PC-9 (cell line): ENCODE measurements around the gene MSH3. TPM values are rescaled to one million over a fixed set of nuclear protein-coding genes. Genes with fewer than 3 reads are reported as not detected.

Experiments
- BruUV-seq: library from RNA; stranded (reverse); fragments of 400-500 nt; replicated peaks from 2 replicates; lab custom pipeline; 2021; lab: Mats Ljungman, UMichigan
- CTCF ChIA-PET: fragments of 300-600 bp; sonication (Branson Sonifier 250); formaldehyde crosslinking; loops from one replicate; lab custom pipeline; 2022; ENCODE audit warnings: antibody characterized with exemption; lab: Charles Lee
- POLR2A ChIA-PET: fragments of 300-600 bp; sonication (Branson Sonifier 250); formaldehyde crosslinking; loops from one replicate; lab custom pipeline; 2022; ENCODE audit warnings: antibody characterized with exemption; ENCODE audit not compliant: unreplicated experiment; lab: Charles Lee
- DNase-seq, 2 experiments: peaks; one replicate each; pipeline versions ENCODE4 v3.0.0 to v3.0.0-alpha.2; 2015 to 2022; ENCODE audit warnings: mixed read lengths in 1 of 2
- H2AFZ ChIP-seq: fragments of 200-600 bp; sonication (generic); 2 replicates; pipeline ENCODE4 v1.8.1; 2017; ENCODE audit warnings: antibody characterized with exemption
- H3F3A ChIP-seq: fragments of 200-600 bp; sonication (generic); 2 replicates; pipeline ENCODE4 v1.8.1; 2017; ENCODE audit warnings: antibody characterized with exemption, mild to moderate bottlenecking, low read depth; ENCODE audit not compliant: insufficient read depth
- H3K27ac ChIP-seq: fragments of 200-600 bp; sonication (generic); 2 replicates; pipeline ENCODE4 v1.6.1; 2016; ENCODE audit warnings: mixed run types
- H3K27me3 ChIP-seq: fragments of 200-600 bp; sonication (generic); 2 replicates; pipeline ENCODE4 v1.6.1; 2016; ENCODE audit warnings: low read depth, mixed run types; ENCODE audit not compliant: insufficient read depth
- H3K36me3 ChIP-seq: fragments of 200-600 bp; sonication (generic); 2 replicates; pipeline ENCODE4 v1.6.1; 2016; ENCODE audit warnings: low read depth, mixed run types
- H3K4me1 ChIP-seq: fragments of 200-600 bp; sonication (generic); replicated peaks from 2 replicates; pipeline ENCODE4 v1.6.1; 2016; ENCODE audit warnings: mixed run types; ENCODE audit not compliant: insufficient read depth
- H3K4me2 ChIP-seq: fragments of 200-600 bp; sonication (generic); 2 replicates; pipeline ENCODE4 v1.6.1; 2017; ENCODE audit warnings: mixed run types
- H3K4me3 ChIP-seq: fragments of 200-600 bp; sonication (generic); 2 replicates; pipeline ENCODE4 v1.6.1; 2016; ENCODE audit warnings: mixed run types
- H3K79me2 ChIP-seq: fragments of 200-600 bp; sonication (generic); 2 replicates; pipeline ENCODE4 v1.6.1; 2017; ENCODE audit warnings: low read depth, mixed run types
- H3K9me2 ChIP-seq: fragments of 200-600 bp; sonication (generic); 2 replicates; pipeline ENCODE4 v1.8.1; 2017; ENCODE audit warnings: mild to moderate bottlenecking; ENCODE audit not compliant: insufficient read depth
- H3K9me3 ChIP-seq: fragments of 200-600 bp; sonication (generic); 2 replicates; pipeline ENCODE4 v1.8.1; 2016; ENCODE audit warnings: low read depth; ENCODE audit not compliant: insufficient read depth
- H4K20me1 ChIP-seq: fragments of 200-600 bp; sonication (generic); 2 replicates; pipeline ENCODE4 v1.8.1; 2017; ENCODE audit not compliant: insufficient read depth
- CTCF ChIP-seq: fragments of 200-600 bp; sonication (generic); conservative IDR thresholded peaks from 2 replicates; pipeline ENCODE4 v1.6.1; 2017; ENCODE audit warnings: mixed run types, antibody characterized with exemption, mild to moderate bottlenecking, moderate library complexity
- EZH2 ChIP-seq: fragments of 200-600 bp; sonication (generic); IDR thresholded peaks from 2 replicates; pipeline ENCODE4 v1.8.0; 2017; ENCODE audit warnings: antibody characterized with exemption, low read depth
- intact Hi-C: fragments of 100-400 bp; cut with micrococcal nuclease; formaldehyde crosslinking; loops from one replicate; pipeline ENCODE4 v1.10.0; 2022; ENCODE audit not compliant: unreplicated experiment
- total RNA-seq: library from RNA; stranded (reverse); gene quantifications from 2 replicates; pipeline ENCODE4 v1.2.3, GENCODE V29; 2021

Gene MSH3
- total RNA-seq, 1 experiment from 2014 or later: 16.9 TPM

DNA sequence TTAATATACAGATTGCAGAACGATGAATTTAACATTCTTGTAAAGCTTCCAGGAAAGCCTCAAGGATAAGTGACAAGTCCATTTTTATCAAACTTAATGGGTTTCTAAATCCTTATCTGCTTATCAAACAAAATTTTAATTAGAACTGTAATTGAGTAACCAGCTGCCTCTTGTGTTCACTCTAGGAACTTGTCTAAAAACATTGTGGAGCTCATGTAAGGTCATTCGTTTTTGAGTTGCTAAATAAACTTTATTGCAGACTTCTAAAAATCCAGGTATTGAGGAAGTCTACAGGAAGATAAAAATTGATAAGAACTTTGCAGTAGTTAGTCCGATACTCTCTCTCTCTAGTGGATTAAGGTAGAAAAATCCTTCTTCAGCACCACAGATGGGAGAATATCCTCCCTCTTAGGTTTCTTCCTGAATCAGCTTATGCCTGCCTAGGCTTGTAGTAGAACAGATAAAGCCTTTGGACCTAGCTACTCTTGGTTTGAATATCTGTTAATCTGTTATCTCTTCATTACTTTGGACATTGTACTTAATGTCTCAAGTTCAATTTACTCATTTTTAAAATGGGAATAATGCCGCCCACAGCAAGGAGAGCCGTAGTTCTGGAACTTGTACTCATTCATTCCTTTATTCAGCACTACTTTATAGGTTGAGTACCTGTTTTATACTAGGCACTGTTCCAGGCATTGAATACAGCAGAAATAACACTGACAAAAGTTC is 60.3 kb downstream of the MSH3 start:
- intact Hi-C loops: no loop called here
- H2AFZ ChIP-seq: no peak overlapping the region
- H3K9me3 ChIP-seq: peaks cover 2% of the 10 kb centered on the region; the same call in 1 of the 2 replicates
- TF ChIP-seq CTCF (no peak), EZH2 (no peak)
- DNase-seq: no peak
- CTCF ChIA-PET: interaction anchor here (0.6 kb wide), 1 partner anchor 41 kb away, joined by 4 read pairs; no protein-coding TSS in a partner anchor
- POLR2A ChIA-PET: no interaction called here
- BruUV-seq: no TSS peak
- H3K4me1 ChIP-seq: no peaks in the 10 kb centered on the region
- H4K20me1 ChIP-seq: no peaks in the 10 kb centered on the region
- H3K9me2 ChIP-seq: no peaks in the 10 kb centered on the region
- no peak overlapping the region for H3K27ac ChIP-seq
- H3F3A ChIP-seq: no peaks in the 10 kb centered on the region
- H3K27me3 ChIP-seq: no peaks in the 10 kb centered on the region
- H3K4me3 ChIP-seq: no peak overlapping the region
- no peaks in the 10 kb centered on the region for H3K36me3 ChIP-seq
- H3K4me2 ChIP-seq: no peak overlapping the region
- no peaks in the 10 kb centered on the region for H3K79me2 ChIP-seq

DNA sequence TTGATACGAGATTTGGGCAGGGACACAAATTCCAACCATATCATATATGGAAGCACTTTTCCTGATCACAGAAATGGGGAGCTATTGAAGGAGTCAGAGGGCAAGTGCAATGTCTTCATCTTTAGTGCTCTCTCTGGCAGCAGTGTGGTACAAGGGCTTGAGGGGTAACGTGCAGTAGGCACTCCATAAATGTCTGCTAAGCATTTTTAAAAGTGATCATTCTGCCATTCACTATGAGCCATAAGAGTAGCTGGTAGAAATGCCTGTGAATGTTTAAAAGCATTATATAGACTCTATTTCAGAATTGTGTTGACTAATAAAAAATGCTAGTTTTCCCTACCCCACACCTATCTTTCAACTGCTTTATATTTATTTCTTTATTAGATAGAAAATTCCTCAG is 61.4 kb downstream of the MSH3 start:
- CTCF ChIA-PET: no interaction called here
- Histone ChIP-seq H3K79me2 (no peaks in the 10 kb centered on the region), H3K4me3 (no peak overlapping the region), H3K36me3 (no peaks in the 10 kb centered on the region), H3K27me3 (no peaks in the 10 kb centered on the region), H3K4me1 (no peaks in the 10 kb centered on the region), H3K9me3 (peaks cover 3% of the 10 kb centered on the region; the same call in 1 of the 2 replicates), H4K20me1 (no peaks in the 10 kb centered on the region), H2AFZ (no peak overlapping the region), H3K4me2 (no peak overlapping the region), H3K27ac (no peak overlapping the region), H3F3A (no peaks in the 10 kb centered on the region), H3K9me2 (no peaks in the 10 kb centered on the region)
- intact Hi-C loops: no loop called here
- POLR2A ChIA-PET: no interaction called here
- no TSS peak for BruUV-seq
- no peak for DNase-seq
- TF ChIP-seq EZH2 (no peak), CTCF (no peak)

- intact Hi-C loops: no loop called here
- Histone ChIP-seq H3K36me3 (no peaks in the 10 kb centered on the region; the same call in 1 of the 2 replicates), H3K9me2 (no peaks in the 10 kb centered on the region; the same call in 1 of the 2 replicates), H3K4me2 (no peak overlapping the region), H3K27me3 (no peaks in the 10 kb centered on the region), H3F3A (no peaks in the 10 kb centered on the region), H3K79me2 (no peaks in the 10 kb centered on the region; the same call in 1 of the 2 replicates), H3K9me3 (peaks cover 3% of the 10 kb centered on the region; the same call in 1 of the 2 replicates), H2AFZ (no peak overlapping the region), H3K27ac (no peak overlapping the region), H3K4me3 (no peak overlapping the region), H4K20me1 (no peaks in the 10 kb centered on the region), H3K4me1 (no peaks in the 10 kb centered on the region)
- no peak for DNase-seq
- no TSS peak for BruUV-seq
- TF ChIP-seq EZH2 (no peak), CTCF (no peak)
- CTCF ChIA-PET: no interaction called here
- POLR2A ChIA-PET: no interaction called here
These were observed 65.7 kb downstream of the MSH3 start for GRCh38 chr5:80720181-80720580.
